HL-60/S4 treated with phorbol 12-myristate 13-acetate at 8.2 ng/mL for 4 days and 3 days (cell line): ENCODE results near the gene TTC14.

Source experiments
- in situ Hi-C: fragments of 300-500 bp; cut with MboI; formaldehyde crosslinking; loops from 2 replicates; pipeline ENCODE4 v1.15.0; 2022; ENCODE audit warnings: low sequenced_read_pairs

Gene TTC14

DNA sequence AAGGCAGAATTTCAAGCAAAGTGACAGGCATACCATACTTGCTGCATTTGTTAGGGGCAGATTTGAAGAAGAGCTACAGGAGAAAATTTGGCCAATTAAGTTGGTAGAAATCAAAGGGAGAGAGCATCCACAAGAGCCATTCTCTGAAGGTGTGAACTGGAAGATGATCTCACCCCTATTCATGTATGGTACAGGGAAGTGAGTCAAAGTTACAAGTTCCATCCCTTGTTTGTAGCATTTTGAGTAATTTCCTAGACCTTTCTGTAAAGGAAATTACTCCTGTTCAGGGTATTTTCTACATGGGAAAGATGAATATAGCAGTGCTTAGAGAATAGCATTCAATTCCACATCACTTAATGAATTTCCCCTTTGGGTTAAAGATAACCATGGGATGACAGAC, 28.4 kb downstream of the TTC14 start:
- in situ Hi-C loops, result no loop called here

DNA sequence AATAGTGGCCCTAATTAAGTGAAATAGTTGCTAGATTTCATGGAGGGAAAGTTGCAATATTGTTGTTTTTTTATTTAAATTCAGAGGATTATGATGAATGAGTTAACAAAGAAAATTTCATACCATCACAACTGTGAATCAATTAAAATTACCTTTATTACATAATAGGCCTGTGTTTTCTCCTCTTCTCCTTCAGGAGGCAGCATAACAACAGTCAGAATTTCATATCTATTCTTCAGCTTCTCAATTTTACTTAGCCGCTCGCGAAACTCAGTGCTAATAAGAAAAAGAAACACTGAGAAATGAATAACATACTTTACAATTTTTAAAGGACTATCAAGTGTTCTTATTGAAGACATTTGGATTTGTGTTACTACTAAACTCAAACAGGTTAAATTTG, 29.4 kb downstream of the TTC14 start:
- in situ Hi-C loops, result no loop called here

GRCh38 chr3:180633722-180634121, 31.8 kb downstream of the TTC14 start:
- in situ Hi-C loops, result no loop called here

- in situ Hi-C loops, result no loop called here
Measured at GRCh38 chr3:180640987-180641386, 39.0 kb downstream of the TTC14 start.

GRCh38 chr3:180646187-180646790, 44.3 kb downstream of the TTC14 start:
- in situ Hi-C loops, result no loop called here

DNA sequence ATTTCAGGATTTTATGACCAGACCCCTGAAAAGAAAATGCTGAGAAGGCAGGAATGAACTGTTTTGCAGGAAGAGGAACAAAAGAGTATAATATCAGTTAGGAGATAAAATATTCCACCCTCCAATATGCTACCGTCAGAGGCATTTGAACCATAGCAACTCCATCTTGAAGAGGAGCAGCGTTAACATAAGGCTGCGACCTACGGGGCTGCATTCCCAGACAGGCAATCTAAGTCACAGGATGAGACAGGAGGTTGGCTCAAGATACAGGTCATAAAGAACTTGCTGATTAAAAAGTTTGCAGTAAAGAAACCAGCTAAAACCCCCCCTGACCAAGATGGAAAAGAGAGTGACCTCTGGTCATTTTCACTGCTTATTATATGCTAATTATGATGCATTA, 54.4 kb downstream of the TTC14 start:
- in situ Hi-C loops, result no loop called here

DNA sequence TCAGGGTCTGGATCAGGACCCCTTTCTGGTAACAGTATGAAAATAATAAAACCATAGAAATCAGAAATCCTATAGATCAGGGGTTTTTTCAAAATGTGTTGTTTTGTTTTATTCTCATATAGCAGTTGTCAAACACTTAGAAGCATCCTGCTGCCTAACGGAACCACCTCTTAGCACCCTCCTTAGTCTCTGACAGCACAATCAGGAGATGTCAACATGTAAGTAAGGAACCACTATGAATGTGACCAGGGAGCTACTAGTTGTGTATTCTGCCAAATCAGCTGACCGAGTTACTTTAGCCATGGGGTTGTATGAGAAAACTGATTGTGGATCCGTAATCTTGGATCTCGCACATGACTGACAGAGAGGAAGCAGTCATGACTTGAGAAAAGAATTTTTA, 55.1 kb downstream of the TTC14 start:
- in situ Hi-C loops, result no loop called here
